AG09319 (cell line): ENCODE measurements around the gene SARDH.
A peak's percentile ranks its signal among the peaks of the same experiment; 100 is the strongest.

Experiments
- DNase-seq: peaks from one replicate; pipeline ENCODE4 v3.0.0-alpha.2; 2010; ENCODE audit warnings: low read depth; ENCODE audit errors: extremely low read depth
- CTCF ChIP-seq: IDR thresholded peaks from 2 replicates; pipeline ENCODE4 v1.5.1; 2011; ENCODE audit warnings: low read depth, mild to moderate bottlenecking, inconsistent platforms, low read length, moderate library complexity

SARDH gene

GRCh38 chr9:133728856-133729616, 9.1 kb downstream of the SARDH start:
- no peak for DNase-seq
- no peak for TF ChIP-seq CTCF

DNA sequence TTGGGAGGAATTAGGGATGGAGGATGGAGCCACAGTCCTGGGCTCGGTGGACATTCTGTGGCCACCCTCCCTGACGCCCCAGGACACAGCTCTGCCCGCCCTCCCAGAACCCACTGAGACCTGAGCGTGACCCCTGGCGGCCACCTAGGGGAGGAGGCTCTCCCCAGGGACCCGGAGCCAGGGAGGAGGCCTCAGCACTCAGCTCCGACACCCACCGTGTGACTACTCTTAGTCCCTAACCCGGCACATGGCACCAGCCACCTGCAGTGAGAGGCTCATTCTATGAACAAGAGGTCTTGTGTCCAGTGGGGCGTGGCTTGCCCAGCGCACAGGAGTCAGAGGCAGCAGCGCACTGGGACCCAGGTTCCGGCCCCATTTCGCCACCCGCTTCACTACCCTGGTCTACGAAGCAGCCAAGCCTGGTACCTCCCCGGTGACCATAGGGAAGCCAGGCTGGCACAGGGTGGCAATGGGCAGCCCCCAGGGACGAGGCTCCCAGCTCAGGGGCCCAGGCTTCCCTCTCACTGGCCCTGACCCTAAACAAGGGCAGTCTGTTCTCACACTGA, 10.2 kb downstream of the SARDH start:
- no peak for TF ChIP-seq CTCF
- DNase-seq = no peak

DNA sequence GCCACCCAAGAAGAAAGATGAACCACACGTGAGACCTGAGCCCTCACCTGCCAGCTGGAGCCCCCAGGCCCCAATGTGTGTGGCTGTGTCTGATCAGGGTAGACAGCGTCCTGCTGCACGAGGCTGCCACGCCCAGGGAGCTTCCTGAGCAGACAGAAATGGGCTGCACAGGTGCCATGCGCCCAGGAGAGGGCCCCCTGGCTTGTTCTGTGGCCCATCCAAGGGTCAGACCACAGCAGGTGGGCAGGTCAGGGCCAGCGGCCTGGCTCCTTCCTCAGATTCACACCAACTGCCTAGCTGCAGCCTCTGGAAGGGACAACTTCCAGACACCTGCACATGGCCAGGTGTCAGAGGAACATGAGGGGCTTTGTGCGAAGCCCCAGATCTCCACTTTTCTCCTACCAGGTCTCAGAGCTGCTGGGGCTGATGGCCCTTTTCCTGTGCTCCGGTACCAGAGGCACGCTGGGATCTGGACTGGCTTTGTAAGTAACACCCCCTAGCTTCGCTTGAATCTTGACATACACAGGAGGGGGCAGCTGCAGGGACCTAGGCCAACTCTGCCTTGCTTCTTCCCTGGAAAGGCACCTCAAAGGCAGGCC, 10.8 kb downstream of the SARDH start:
- no peak for DNase-seq
- TF ChIP-seq CTCF = no peak

DNA sequence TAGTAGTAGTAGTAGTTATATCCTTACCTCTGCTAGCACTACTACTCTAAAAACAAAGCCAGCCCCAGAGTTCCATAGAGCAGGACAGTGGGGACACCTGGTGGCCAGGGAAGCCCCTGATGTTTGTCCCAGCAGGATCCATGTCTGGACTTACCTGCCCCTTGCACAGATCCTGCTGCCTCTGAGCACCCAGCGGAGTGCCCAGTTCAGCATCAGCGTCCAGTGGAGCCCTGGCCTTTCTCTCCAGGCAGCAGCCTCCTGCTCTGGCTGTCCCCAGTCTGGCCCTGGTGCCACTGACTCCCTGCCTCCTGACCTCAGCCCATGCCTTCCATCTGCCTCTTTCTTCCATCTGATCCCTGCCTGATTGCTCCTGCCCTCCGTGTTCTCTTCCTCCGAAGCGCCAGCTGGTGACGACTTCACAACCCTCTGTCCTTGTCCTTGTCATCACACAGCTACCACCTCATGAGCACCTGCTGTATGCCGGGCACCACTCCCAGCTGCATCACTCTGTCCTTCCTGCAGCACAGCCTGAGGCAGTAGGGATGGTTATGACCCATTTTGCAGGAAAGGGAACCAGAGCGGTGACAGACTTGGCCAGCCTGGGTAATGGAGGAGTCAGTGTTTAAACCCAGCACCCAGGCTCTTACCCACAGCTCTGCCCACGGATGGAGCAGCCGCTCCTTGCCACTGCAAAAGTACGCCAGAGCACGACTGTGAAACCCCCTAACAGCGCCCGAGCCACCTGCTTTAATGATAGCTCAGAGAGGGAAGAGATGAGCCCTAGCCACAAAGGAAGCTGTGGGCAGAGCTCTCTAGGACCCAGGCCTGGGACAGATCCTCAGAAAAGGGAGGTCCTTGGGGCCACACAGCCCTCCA, 11.5 kb downstream of the SARDH start:
- peak; percentile 53 for TF ChIP-seq CTCF
- no peak for DNase-seq

DNA sequence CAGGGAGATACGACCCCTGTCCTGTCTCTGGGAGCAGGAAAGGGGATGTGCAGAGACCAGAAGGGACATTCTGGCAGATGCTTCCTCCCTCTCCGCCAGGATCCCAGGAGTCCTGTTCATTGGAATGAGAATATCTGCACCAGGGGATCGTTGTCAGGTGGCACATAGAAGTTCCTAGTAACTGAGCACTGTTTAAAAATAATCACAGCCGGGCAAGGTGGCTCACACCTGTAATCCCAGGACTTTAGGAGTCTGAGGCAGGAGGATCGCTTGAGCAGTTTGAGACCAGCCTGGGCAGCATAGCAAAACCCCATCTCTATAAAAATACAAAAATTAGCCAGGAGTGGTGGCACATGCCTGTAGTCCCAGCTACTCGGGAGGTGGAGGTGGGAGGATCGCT, 12.3 kb downstream of the SARDH start:
- DNase-seq = no peak
- no peak for TF ChIP-seq CTCF

GRCh38 chr9:133718563-133719315, 19.4 kb downstream of the SARDH start:
- no peak for TF ChIP-seq CTCF
- DNase-seq = no peak
